Mesenchymal stem cell (in vitro differentiated cells and primary cell): ENCODE results near the gene PTPRN2.
"Not testable (repeated sequence)": the region's sequence is repeated elsewhere in the genome, so short reads cannot be mapped to it uniquely, and the experiment has no call there.

Experiments
- DNase-seq: peaks from one replicate; pipeline ENCODE4 v3.0.0-alpha.2; 2013
- H2AFZ ChIP-seq: one replicate; pipeline ENCODE4 v1.6.1; 2013; ENCODE audit warnings: low read depth, mild to moderate bottlenecking, control low read depth, inconsistent platforms, low read length, moderate library complexity
- H2AK5ac ChIP-seq: 2 replicates; pipeline ENCODE4 v1.6.1; 2013; ENCODE audit warnings: low read length, moderate library complexity, mild to moderate bottlenecking, inconsistent platforms; ENCODE audit not compliant: severe bottlenecking
- H2BK120ac ChIP-seq: one replicate; pipeline ENCODE4 v1.6.1; 2013; ENCODE audit warnings: low read depth, mild to moderate bottlenecking, inconsistent platforms, low read length, moderate library complexity
- H2BK12ac ChIP-seq, 2 experiments: one replicate each; pipeline ENCODE4 v1.6.1; 2013; ENCODE audit warnings: inconsistent platforms in 2 of 2, low read length in 2 of 2, mild to moderate bottlenecking in 2 of 2, moderate library complexity in 2 of 2, control low read depth in 1 of 2
- H2BK15ac ChIP-seq: one replicate; pipeline ENCODE4 v1.6.1; 2013; ENCODE audit warnings: mild to moderate bottlenecking, low read depth, inconsistent platforms; ENCODE audit not compliant: poor library complexity, severe bottlenecking
- H2BK5ac ChIP-seq: 2 replicates; pipeline ENCODE4 v1.6.1; 2013; ENCODE audit warnings: low read depth, mild to moderate bottlenecking, low read length, control low read depth, inconsistent platforms; ENCODE audit not compliant: poor library complexity, severe bottlenecking
- H3K14ac ChIP-seq, 2 experiments: one replicate each; pipeline ENCODE4 v1.6.1; 2013; ENCODE audit warnings: inconsistent platforms in 2 of 2, low read length in 2 of 2, control low read depth in 1 of 2, mild to moderate bottlenecking in 1 of 2, moderate library complexity in 1 of 2
- H3K18ac ChIP-seq, 2 experiments: one replicate each; pipeline ENCODE4 v1.6.1; 2013; ENCODE audit warnings: inconsistent platforms in 2 of 2, low read length in 2 of 2, control low read depth in 1 of 2, low read depth in 1 of 2, mild to moderate bottlenecking in 1 of 2
- H3K23ac ChIP-seq, 2 experiments: one replicate each; pipeline ENCODE4 v1.6.1; 2013; ENCODE audit warnings: inconsistent platforms in 2 of 2, low read length in 2 of 2, mild to moderate bottlenecking in 2 of 2, moderate library complexity in 2 of 2, control low read depth in 1 of 2
- H3K27ac ChIP-seq: 2 replicates; pipeline ENCODE4 v1.5.1; 2013; ENCODE audit warnings: mild to moderate bottlenecking, moderate library complexity, low read length, control low read depth, inconsistent platforms; ENCODE audit not compliant: poor library complexity, severe bottlenecking
- H3K27me3 ChIP-seq, 2 experiments: 2 replicates each; pipeline versions ENCODE4 v1.6.1 to v1.7.0; 2013; ENCODE audit warnings: low read length in 2 of 2, mild to moderate bottlenecking in 2 of 2, moderate library complexity in 2 of 2, control low read depth in 1 of 2, inconsistent platforms in 1 of 2; ENCODE audit not compliant: control insufficient read depth in 1 of 2, insufficient read depth in 1 of 2
- H3K36me3 ChIP-seq, 2 experiments: 2 replicates each; pipeline versions ENCODE4 v1.6.1 to v1.7.0; 2013; ENCODE audit warnings: low read length in 2 of 2, control low read depth in 1 of 2, inconsistent platforms in 1 of 2, low read depth in 1 of 2, mild to moderate bottlenecking in 1 of 2; ENCODE audit not compliant: insufficient read depth in 2 of 2, control insufficient read depth in 1 of 2
- H3K4ac ChIP-seq, 2 experiments: one replicate each; pipeline ENCODE4 v1.6.1; 2013; ENCODE audit warnings: inconsistent platforms in 2 of 2, low read length in 2 of 2, mild to moderate bottlenecking in 2 of 2, moderate library complexity in 2 of 2, control low read depth in 1 of 2, low read depth in 1 of 2
- H3K4me1 ChIP-seq: 2 replicates; pipeline ENCODE4 v1.6.1; 2013; ENCODE audit warnings: low read depth, low read length, control low read depth; ENCODE audit not compliant: control insufficient read depth, insufficient read depth
- H3K4me2 ChIP-seq: 2 replicates; pipeline ENCODE4 v1.6.1; 2013; ENCODE audit warnings: low read length, mild to moderate bottlenecking, inconsistent platforms; ENCODE audit not compliant: poor library complexity, severe bottlenecking
- H3K4me3 ChIP-seq, 2 experiments: 2 replicates each; pipeline versions ENCODE4 v1.5.1 to v1.7.0; 2013; ENCODE audit warnings: low read length in 2 of 2, mild to moderate bottlenecking in 2 of 2, control low read depth in 1 of 2, low read depth in 1 of 2; ENCODE audit not compliant: insufficient read depth in 1 of 2
- H3K79me1 ChIP-seq: replicated peaks from 2 replicates; pipeline ENCODE4 v1.6.1; 2013; ENCODE audit warnings: mild to moderate bottlenecking, control low read depth, low read length, inconsistent platforms; ENCODE audit not compliant: poor library complexity, severe bottlenecking
- H3K9ac ChIP-seq: 2 replicates; pipeline ENCODE4 v1.7.0; 2013; ENCODE audit warnings: mild to moderate bottlenecking, low read length, moderate library complexity
- H3K9me3 ChIP-seq: 2 replicates; pipeline ENCODE4 v1.7.0; 2013; ENCODE audit warnings: mild to moderate bottlenecking, low read length; ENCODE audit not compliant: control insufficient read depth
- H4K8ac ChIP-seq: one replicate; pipeline ENCODE4 v1.6.1; 2013; ENCODE audit warnings: inconsistent platforms, mild to moderate bottlenecking, low read length, moderate library complexity
- H4K91ac ChIP-seq: one replicate; pipeline ENCODE4 v1.6.1; 2013; ENCODE audit warnings: mild to moderate bottlenecking, low read length, inconsistent platforms
- whole genome bisulfite sequencing: methylation state at CpG from one replicate; pipeline ENCODE4 v1.1.7; 2013; ENCODE audit warnings: mixed read lengths; 5-methylcytosine and 5-hydroxymethylcytosine counted together

PTPRN2 gene

GRCh38 chr7:157734676-157735640, 852.7 kb downstream of the PTPRN2 start:
- no peak overlapping the region for H2BK120ac ChIP-seq

GRCh38 chr7:157733760-157734395, 853.7 kb downstream of the PTPRN2 start:
- H3K9ac ChIP-seq, H4K91ac ChIP-seq, H3K4ac ChIP-seq, H3K9me3 ChIP-seq, H3K4me2 ChIP-seq, H2BK12ac ChIP-seq, H3K4me3 ChIP-seq, H2BK5ac ChIP-seq, DNase-seq, H3K79me1 ChIP-seq, H3K14ac ChIP-seq, H2AFZ ChIP-seq, H3K36me3 ChIP-seq, H4K8ac ChIP-seq, H2BK15ac ChIP-seq, H3K18ac ChIP-seq, H3K27ac ChIP-seq, H2BK120ac ChIP-seq, H3K23ac ChIP-seq, H3K27me3 ChIP-seq, H3K4me1 ChIP-seq, H2AK5ac ChIP-seq: not testable (repeated sequence)
- WGBS = 52% methylated on average over 33 of the region's 33 CpGs

More at GRCh38 chr7:157734676-157735640, 852.7 kb downstream of the PTPRN2 start:
- no peak overlapping the region for H2AFZ ChIP-seq
- H2BK15ac ChIP-seq = no peak overlapping the region
- no peak overlapping the region for H4K91ac ChIP-seq
- H2AK5ac ChIP-seq = no peak overlapping the region
- H3K14ac ChIP-seq = no peak overlapping the region
- H3K4me2 ChIP-seq = no peak overlapping the region
- no peak overlapping the region for H2BK5ac ChIP-seq
- H3K9me3 ChIP-seq = no peaks in the 10 kb centered on the region
- no peaks in the 10 kb centered on the region for H3K36me3 ChIP-seq
- peaks cover 5% of the 10 kb centered on the region for H3K4me1 ChIP-seq
- H3K27me3 ChIP-seq = peaks cover 0 to 7% of the 10 kb centered on the region in 2 experiments
- H3K4me3 ChIP-seq = no peak overlapping the region
- H3K18ac ChIP-seq = no peak overlapping the region
- H3K9ac ChIP-seq = no peak overlapping the region
- WGBS = 86% methylated on average over 28 of the region's 28 CpGs
- no peak overlapping the region for H3K27ac ChIP-seq
- no peak overlapping the region for H3K23ac ChIP-seq
- no peak overlapping the region for H2BK12ac ChIP-seq
- no peak overlapping the region for H3K4ac ChIP-seq
- no peak overlapping the region for H4K8ac ChIP-seq
- DNase-seq = no peak
- H3K79me1 ChIP-seq = no peaks in the 10 kb centered on the region

- Histone ChIP-seq H2BK120ac (no peak overlapping the region), H3K36me3 (no peaks in the 10 kb centered on the region), H2BK5ac (no peak overlapping the region), H2AFZ (no peak overlapping the region), H3K18ac (no peak overlapping the region), H2BK15ac (no peak overlapping the region), H4K91ac (no peak overlapping the region), H2AK5ac (no peak overlapping the region), H3K4me1 (no peaks in the 10 kb centered on the region), H3K4me2 (no peak overlapping the region), H3K79me1 (no peaks in the 10 kb centered on the region), H3K9me3 (no peaks in the 10 kb centered on the region), H2BK12ac (no peak overlapping the region), H3K4ac (no peak overlapping the region), H3K14ac (no peak overlapping the region), H3K27ac (no peak overlapping the region), H3K23ac (no peak overlapping the region), H3K27me3 (no peaks in the 10 kb centered on the region), H3K9ac (no peak overlapping the region), H3K4me3 (no peak overlapping the region), H4K8ac (no peak overlapping the region)
- DNase-seq = no peak
- WGBS = 68% methylated on average over 13 of the region's 13 CpGs
Observed at GRCh38 chr7:157731126-157731525, 856.5 kb downstream of the PTPRN2 start.

- no peak overlapping the region for H2BK5ac ChIP-seq
- H3K79me1 ChIP-seq = no peaks in the 10 kb centered on the region
- no peaks in the 10 kb centered on the region for H3K9me3 ChIP-seq
- no peak overlapping the region for H4K91ac ChIP-seq
- no peak overlapping the region for H3K4ac ChIP-seq
- H2BK120ac ChIP-seq = no peak overlapping the region
- no peak overlapping the region for H2BK15ac ChIP-seq
- no peak overlapping the region for H3K23ac ChIP-seq
- H3K18ac ChIP-seq = no peak overlapping the region
- H2BK12ac ChIP-seq = no peak overlapping the region
- H3K4me3 ChIP-seq = no peak overlapping the region
- no peak overlapping the region for H4K8ac ChIP-seq
- no peak overlapping the region for H3K27ac ChIP-seq
- H3K14ac ChIP-seq = no peak overlapping the region
- no peak overlapping the region for H2AK5ac ChIP-seq
- no peak overlapping the region for H3K9ac ChIP-seq
- H3K4me1 ChIP-seq = no peaks in the 10 kb centered on the region
- WGBS = 79% methylated on average over 15 of the region's 15 CpGs
- no peaks in the 10 kb centered on the region for H3K27me3 ChIP-seq
- no peaks in the 10 kb centered on the region for H3K36me3 ChIP-seq
- H2AFZ ChIP-seq = no peak overlapping the region
- H3K4me2 ChIP-seq = no peak overlapping the region
- no peak for DNase-seq
Observed at GRCh38 chr7:157730614-157731013, 857.0 kb downstream of the PTPRN2 start.
